ENCODE measurements around the gene DSP. TPM values are rescaled to one million over a fixed set of nuclear protein-coding genes. Genes with fewer than 3 reads are reported as not detected.

Gene DSP
- total RNA-seq, 1 experiment from 2014 or later: 76.1 TPM

DNA sequence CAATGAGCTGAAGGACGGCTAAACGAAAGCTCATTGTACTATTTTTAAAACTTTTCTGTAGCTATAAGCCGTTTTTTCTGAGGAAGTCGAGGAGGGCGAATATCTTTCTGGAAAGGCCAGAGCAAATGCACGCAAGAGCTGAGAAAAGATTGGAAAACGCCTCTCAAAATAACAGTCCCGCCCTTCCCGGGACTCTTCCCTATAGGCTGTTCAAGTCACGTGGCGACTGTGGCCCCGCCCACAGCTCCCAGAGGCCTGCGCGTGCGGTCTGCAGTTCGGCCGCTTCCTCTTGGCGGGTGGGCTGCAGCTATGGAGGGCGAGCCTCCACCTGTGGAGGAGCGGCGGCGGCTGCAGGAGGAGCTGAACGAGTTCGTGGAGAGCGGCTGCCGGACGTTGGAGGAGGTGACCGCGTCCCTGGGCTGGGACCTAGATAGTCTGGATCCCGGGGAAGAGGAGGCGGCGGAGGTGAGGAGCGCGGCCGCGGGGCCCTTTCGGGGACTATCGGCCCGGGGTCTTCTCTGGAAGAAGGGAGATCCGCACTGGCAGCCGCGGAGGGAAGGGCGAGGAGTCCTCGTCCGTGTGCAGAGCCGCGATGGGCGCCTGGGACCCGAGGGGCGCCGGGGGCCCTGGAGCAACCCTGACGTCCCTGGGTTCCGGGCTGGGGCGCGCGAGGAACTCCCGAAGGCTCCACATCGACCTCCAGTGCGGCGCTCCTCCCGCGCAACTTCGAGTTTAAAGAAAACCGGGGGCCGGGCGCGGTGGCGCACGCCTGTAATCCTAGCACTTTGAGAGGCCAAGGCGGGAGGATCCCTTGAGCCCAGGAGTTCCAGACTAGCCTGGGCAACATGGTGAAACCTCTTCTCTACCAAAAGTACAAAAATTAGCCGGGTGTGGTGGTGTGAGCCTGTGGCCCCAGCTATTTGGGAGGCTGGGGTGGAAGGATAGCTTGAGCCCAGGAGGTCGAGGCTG, 48.8 kb downstream of the DSP start, which contains the start of gene SNRNP48 (continued):
- TF ChIP-seq, protein P1, sequence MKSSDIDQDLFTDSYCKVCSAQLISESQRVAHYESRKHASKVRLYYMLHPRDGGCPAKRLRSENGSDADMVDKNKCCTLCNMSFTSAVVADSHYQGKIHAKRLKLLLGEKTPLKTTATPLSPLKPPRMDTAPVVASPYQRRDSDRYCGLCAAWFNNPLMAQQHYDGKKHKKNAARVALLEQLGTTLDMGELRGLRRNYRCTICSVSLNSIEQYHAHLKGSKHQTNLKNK (CRISPR knock-in tag; IDR thresholded peaks at IDR 0.05): no peak
- TF ChIP-seq, protein P2, sequence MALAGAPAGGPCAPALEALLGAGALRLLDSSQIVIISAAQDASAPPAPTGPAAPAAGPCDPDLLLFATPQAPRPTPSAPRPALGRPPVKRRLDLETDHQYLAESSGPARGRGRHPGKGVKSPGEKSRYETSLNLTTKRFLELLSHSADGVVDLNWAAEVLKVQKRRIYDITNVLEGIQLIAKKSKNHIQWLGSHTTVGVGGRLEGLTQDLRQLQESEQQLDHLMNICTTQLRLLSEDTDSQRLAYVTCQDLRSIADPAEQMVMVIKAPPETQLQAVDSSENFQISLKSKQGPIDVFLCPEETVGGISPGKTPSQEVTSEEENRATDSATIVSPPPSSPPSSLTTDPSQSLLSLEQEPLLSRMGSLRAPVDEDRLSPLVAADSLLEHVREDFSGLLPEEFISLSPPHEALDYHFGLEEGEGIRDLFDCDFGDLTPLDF (CRISPR knock-in tag; IDR thresholded peaks at IDR 0.05): 0 out of 2 replicates have a peak, but pooled peaks have one; percentile 24
- TF ChIP-seq, protein P3, sequence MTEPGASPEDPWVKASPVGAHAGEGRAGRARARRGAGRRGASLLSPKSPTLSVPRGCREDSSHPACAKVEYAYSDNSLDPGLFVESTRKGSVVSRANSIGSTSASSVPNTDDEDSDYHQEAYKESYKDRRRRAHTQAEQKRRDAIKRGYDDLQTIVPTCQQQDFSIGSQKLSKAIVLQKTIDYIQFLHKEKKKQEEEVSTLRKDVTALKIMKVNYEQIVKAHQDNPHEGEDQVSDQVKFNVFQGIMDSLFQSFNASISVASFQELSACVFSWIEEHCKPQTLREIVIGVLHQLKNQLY (CRISPR knock-in tag; IDR thresholded peaks at IDR 0.05): no peak
- TF ChIP-seq, protein P4, sequence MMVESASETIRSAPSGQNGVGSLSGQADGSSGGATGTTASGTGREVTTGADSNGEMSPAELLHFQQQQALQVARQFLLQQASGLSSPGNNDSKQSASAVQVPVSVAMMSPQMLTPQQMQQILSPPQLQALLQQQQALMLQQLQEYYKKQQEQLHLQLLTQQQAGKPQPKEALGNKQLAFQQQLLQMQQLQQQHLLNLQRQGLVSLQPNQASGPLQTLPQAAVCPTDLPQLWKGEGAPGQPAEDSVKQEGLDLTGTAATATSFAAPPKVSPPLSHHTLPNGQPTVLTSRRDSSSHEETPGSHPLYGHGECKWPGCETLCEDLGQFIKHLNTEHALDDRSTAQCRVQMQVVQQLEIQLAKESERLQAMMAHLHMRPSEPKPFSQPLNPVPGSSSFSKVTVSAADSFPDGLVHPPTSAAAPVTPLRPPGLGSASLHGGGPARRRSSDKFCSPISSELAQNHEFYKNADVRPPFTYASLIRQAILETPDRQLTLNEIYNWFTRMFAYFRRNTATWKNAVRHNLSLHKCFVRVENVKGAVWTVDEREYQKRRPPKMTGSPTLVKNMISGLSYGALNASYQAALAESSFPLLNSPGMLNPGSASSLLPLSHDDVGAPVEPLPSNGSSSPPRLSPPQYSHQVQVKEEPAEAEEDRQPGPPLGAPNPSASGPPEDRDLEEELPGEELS (CRISPR knock-in tag; IDR thresholded peaks at IDR 0.05): peak; percentile 60; the same call in 1 of the 2 replicates
- TF ChIP-seq FOXJ3 (CRISPR knock-in tag; IDR thresholded peaks at IDR 0.05; ENCODE audit: borderline replicate concordance) (no peak), IRF1 (CRISPR knock-in tag; IDR thresholded peaks at IDR 0.05) (0 out of 2 replicates have a peak, but pooled peaks have one; percentile 51), CBFB (CRISPR knock-in tag; IDR thresholded peaks at IDR 0.05; ENCODE audit: low read depth) (no peak), NFE2L1 (CRISPR knock-in tag; IDR thresholded peaks at IDR 0.05) (peak; percentile 60; the same call in 1 of the 2 replicates), NR1H2 (CRISPR knock-in tag; IDR thresholded peaks at IDR 0.05) (no peak), ZNF423 (CRISPR knock-in tag; IDR thresholded peaks at IDR 0.05) (no peak), GRHL2 (CRISPR knock-in tag; IDR thresholded peaks at IDR 0.05; ENCODE audit: insufficient replicate concordance, severe bottlenecking) (no peak), ZBTB43 (CRISPR knock-in tag; IDR thresholded peaks at IDR 0.05) (0 out of 2 replicates have a peak, but pooled peaks have one; percentile 22), GABPB1 (CRISPR knock-in tag; IDR thresholded peaks at IDR 0.05) (peak; percentile 54; the same call in 1 of the 2 replicates), FOXP1 (CRISPR knock-in tag; IDR thresholded peaks at IDR 0.05; ENCODE audit: borderline replicate concordance) (peak; percentile 67; the same call in 1 of the 2 replicates), TEAD4 (CRISPR knock-in tag; IDR thresholded peaks at IDR 0.05) (no peak), AR (CRISPR knock-in tag; IDR thresholded peaks at IDR 0.05) (no peak), ZSCAN18 (CRISPR knock-in tag; IDR thresholded peaks at IDR 0.05) (no peak), MXD4 (CRISPR knock-in tag; IDR thresholded peaks at IDR 0.05; ENCODE audit: borderline replicate concordance) (no peak), CREM (CRISPR knock-in tag; IDR thresholded peaks at IDR 0.05) (peak; percentile 75; the same call in 1 of the 2 replicates), ETV6 (CRISPR knock-in tag; IDR thresholded peaks at IDR 0.05) (peak; percentile 70)
- TF ChIP-seq, protein P5, sequence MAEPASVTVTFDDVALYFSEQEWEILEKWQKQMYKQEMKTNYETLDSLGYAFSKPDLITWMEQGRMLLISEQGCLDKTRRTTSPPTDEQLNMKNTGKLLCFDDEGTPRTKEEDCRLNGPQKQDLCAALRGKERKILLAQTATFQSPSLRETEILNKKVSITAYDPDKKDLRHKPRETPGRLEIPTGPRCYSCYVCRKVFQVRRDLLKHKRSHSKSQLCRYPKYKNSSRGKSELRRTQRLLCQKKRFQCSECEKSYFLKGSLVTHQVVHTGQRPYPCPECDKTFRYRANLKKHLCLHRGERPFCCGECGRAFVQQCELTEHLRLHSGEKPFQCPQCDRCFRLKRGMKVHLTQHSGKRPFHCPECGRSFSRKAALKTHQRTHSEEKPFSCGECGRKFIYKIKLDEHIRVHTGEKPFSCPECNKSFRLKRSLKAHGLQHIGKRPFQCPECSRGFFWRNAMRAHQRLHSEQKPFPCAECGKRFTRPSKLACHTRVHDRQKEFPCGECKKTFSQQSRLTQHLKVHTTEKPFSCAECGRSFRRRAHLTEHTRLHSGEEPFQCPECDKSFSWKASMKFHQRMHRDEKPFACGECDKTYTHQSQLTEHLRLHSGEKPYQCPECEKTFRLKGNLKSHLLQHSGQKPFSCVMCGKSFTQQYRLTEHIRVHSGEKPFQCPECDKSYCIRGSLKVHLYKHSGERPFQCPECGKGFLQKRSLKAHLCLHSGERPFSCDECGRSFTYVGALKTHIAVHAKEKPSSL (CRISPR knock-in tag; conservative IDR thresholded peaks at IDR 0.05): no peak
- TF ChIP-seq, protein P6, sequence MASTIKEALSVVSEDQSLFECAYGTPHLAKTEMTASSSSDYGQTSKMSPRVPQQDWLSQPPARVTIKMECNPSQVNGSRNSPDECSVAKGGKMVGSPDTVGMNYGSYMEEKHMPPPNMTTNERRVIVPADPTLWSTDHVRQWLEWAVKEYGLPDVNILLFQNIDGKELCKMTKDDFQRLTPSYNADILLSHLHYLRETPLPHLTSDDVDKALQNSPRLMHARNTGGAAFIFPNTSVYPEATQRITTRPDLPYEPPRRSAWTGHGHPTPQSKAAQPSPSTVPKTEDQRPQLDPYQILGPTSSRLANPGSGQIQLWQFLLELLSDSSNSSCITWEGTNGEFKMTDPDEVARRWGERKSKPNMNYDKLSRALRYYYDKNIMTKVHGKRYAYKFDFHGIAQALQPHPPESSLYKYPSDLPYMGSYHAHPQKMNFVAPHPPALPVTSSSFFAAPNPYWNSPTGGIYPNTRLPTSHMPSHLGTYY (CRISPR knock-in tag; IDR thresholded peaks at IDR 0.05): no peak
